Colonic mucosa (tissue), 4 donors: Measurements from ENCODE around the gene MST1. TPM values are rescaled to one million over a fixed set of nuclear protein-coding genes. Genes with fewer than 3 reads are reported as not detected.
A peak's percentile ranks its signal among the peaks of the same experiment; 100 is the strongest.

Experiments used
- DNase-seq: peaks from one replicate; pipeline ENCODE4 v3.0.0-alpha.2; 2020
- H3K27ac ChIP-seq: fragments of 200-600 bp; one replicate; pipeline ENCODE4 v1.8.0; 2021
- H3K27me3 ChIP-seq: fragments of 200-600 bp; one replicate; pipeline ENCODE4 v1.8.0; 2021
- H3K36me3 ChIP-seq: fragments of 200-600 bp; one replicate; pipeline ENCODE4 v1.8.0; 2021
- H3K4me1 ChIP-seq: fragments of 200-600 bp; one replicate; pipeline ENCODE4 v1.8.0; 2021; ENCODE audit warnings: mild to moderate bottlenecking
- H3K4me3 ChIP-seq: fragments of 200-600 bp; one replicate; pipeline ENCODE4 v1.8.0; 2021
- H3K9ac ChIP-seq, 2 donors: one replicate each; pipeline ENCODE4 v1.7.0; 2013; ENCODE audit warnings: control low read depth in 2 of 2, low read depth in 2 of 2, low read length in 2 of 2
- H3K9me3 ChIP-seq: fragments of 200-600 bp; one replicate; pipeline ENCODE4 v1.8.0; 2021
- CTCF ChIP-seq: fragments of 200-600 bp; IDR thresholded peaks from one replicate; pipeline ENCODE4 v1.8.0; 2022; ENCODE audit warnings: antibody characterized with exemption, mild to moderate bottlenecking
- intact Hi-C: fragments of 100-400 bp; cut with DNase I; formaldehyde crosslinking; loops from one replicate; pipeline ENCODE4 v1.14.1; 2022
- total RNA-seq, 2 donors: library from RNA; stranded (reverse); fragmentation: NEBNext Ultra II Directional in 1 of 2; extraction: Animal tissue kit (Norgen Biotek cat#: 25700) in 1 of 2; gene quantifications; one replicate each; pipeline ENCODE4 v1.2.1, GENCODE V29; 2021
- donor health status: healthy.
- donor health status: DM: no; HTN: no; CAD: no.
- donor health status: DM: no; HTN: no; CAD: no.

The MST1 gene
- total RNA-seq, 2 donors from 2014 or later, result 27.7 to 49.9 TPM

GRCh38 chr3:49723628-49724551 is 34.6 kb upstream of the MST1 start, which contains the start of gene GMPPB:
Gene GMPPB (minus strand): TSS chr3:49723951. CDS start chr3:49723726, 225 bp downstream.
- Histone ChIP-seq H3K4me1 (peaks cover 27% of the 10 kb centered on the region), H3K27ac (peak within 1 kb of the TSS; percentile 94), H3K9me3 (no peaks in the 10 kb centered on the region), H3K27me3 (no peaks in the 10 kb centered on the region), H3K4me3 (peak within 1 kb of the TSS; percentile 86), H3K9ac (peak within 1 kb of the TSS; percentile 93 to 99), H3K36me3 (peaks cover 7% of the 10 kb centered on the region)
- intact Hi-C loops, result no loop called here
- DNase-seq, result peak; percentile 96
- TF ChIP-seq CTCF, result no peak

DNA sequence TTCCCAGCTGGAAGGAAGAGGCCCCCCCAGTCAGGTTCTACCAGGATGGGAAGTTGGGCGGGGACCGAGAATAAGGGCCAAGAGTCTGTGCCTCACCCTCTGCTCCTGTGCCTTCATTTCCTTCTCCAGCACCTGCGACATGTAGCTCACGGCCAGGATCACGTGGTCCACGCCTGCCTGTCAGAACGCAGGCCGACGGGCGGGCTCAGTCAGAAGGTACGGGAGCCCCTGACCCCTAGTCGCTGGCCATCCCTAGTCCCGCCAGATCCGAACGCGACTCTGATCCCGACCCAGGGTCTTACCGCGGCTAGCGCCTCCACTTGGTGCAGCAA is 34.0 kb upstream of the MST1 start:
- Histone ChIP-seq H3K4me3 (peak overlapping the region; percentile 86), H3K4me1 (peaks cover 33% of the 10 kb centered on the region), H3K27me3 (no peaks in the 10 kb centered on the region), H3K27ac (peak overlapping the region; percentile 94), H3K36me3 (peaks cover 7% of the 10 kb centered on the region), H3K9ac (peak overlapping the region; percentile 93 to 99), H3K9me3 (no peaks in the 10 kb centered on the region)
- no peak for TF ChIP-seq CTCF
- intact Hi-C loops, result no loop called here
- DNase-seq, result peak; percentile 88

DNA sequence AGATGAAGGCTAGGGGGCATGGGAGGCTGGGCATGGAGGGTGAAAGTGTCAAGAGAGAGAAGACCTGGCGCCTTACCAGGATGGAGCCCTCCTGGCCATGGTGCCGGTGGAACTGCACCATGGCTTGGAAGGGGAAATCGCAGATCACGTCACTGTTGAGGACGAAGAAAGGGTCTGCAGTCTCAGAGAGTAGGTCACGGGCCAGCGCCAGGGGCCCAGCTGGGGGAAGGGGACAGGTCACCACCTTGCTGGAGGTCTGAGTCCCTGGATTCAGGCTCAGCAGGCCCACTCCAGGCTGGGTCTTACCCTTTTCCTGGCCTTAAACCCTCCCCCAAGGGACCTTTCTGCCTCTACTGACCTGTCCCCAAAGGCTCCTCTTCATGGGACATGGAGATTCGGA is 33.6 kb upstream of the MST1 start:
- peak overlapping the region; percentile 93 to 99 for H3K9ac ChIP-seq
- TF ChIP-seq CTCF, result no peak
- intact Hi-C loops, result no loop called here
- peaks cover 7% of the 10 kb centered on the region for H3K36me3 ChIP-seq
- peak overlapping the region; percentile 94 for H3K27ac ChIP-seq
- H3K27me3 ChIP-seq, result no peaks in the 10 kb centered on the region
- no peak for DNase-seq
- H3K4me1 ChIP-seq, result peaks cover 34% of the 10 kb centered on the region
- peak overlapping the region; percentile 86 for H3K4me3 ChIP-seq
- no peaks in the 10 kb centered on the region for H3K9me3 ChIP-seq

DNA sequence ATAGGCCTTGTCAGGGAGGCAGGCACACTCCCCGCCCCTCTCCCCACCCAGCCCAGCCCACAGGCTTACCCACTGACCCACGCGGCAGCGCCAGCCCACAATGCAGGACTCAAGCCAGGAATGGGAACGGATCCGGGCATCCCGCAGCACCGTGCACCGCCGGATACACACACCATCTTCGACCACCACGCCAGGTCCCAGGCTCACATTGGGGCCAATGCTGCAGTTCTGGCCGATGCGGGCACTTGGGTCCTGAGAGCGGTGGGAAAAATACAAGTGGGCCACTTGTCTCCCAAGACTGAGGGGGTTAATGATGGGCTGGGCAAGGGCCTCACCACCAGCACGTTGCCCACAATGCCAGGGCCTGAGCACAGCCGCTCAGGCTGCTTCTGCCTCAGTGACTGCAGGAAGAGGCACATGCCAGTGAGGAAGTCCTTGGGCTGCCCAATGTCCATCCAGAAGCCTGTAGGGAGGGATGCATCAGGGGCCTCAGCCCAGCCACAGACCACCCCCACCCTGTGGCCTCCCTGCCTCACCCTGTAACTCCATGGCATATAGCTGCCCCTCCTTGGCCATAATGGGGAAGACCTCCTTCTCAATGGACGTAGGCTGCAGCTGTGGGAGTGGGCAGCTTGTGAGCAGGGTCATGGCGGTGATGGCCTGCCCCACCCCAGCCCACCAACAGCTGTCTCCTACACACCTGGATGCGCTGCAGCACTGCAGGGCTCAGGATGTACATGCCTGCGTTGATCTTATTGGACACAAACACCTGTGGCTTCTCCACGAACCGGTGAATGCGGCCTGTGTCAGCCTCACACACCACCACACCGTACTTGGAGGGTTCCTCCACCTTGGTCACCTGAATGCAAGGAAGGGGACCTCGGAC is 32.9 kb upstream of the MST1 start:
- peak overlapping the region; percentile 86 for H3K4me3 ChIP-seq
- peak overlapping the region; percentile 93 to 99 for H3K9ac ChIP-seq
- H3K4me1 ChIP-seq, result peaks cover 34% of the 10 kb centered on the region
- H3K36me3 ChIP-seq, result peaks cover 1% of the 10 kb centered on the region
- H3K27ac ChIP-seq, result peak overlapping the region; percentile 94
- no peak for TF ChIP-seq CTCF
- no peak for DNase-seq
- H3K27me3 ChIP-seq, result no peaks in the 10 kb centered on the region
- H3K9me3 ChIP-seq, result no peaks in the 10 kb centered on the region
- intact Hi-C loops, result no loop called here

GRCh38 chr3:49721596-49721895 is 32.3 kb upstream of the MST1 start:
- Histone ChIP-seq H3K9ac (no peak overlapping the region), H3K36me3 (no peaks in the 10 kb centered on the region)

More at GRCh38 chr3:49721596-49721895, 32.3 kb upstream of the MST1 start:
- no peak overlapping the region for H3K4me3 ChIP-seq
- no peaks in the 10 kb centered on the region for H3K9me3 ChIP-seq
- no peak for DNase-seq
- intact Hi-C loops, result no loop called here
- H3K27me3 ChIP-seq, result no peaks in the 10 kb centered on the region
- H3K27ac ChIP-seq, result no peak overlapping the region
- peaks cover 30% of the 10 kb centered on the region for H3K4me1 ChIP-seq
- no peak for TF ChIP-seq CTCF
